Breast epithelium (tissue), 4 donors: ENCODE measurements around the gene BTN2A1. TPM values are rescaled to one million over a fixed set of nuclear protein-coding genes. Genes with fewer than 3 reads are reported as not detected.
A peak's percentile ranks its signal among the peaks of the same experiment; 100 is the strongest.

Source experiments
- DNase-seq, 2 donors: peaks; one replicate each; pipeline ENCODE4 v3.0.0-alpha.2; 2019; ENCODE audit warnings: low spot score in 2 of 2
- H3K27ac ChIP-seq, 2 donors: fragments of 200-600 bp; sonication (generic) in 1 of 2; one replicate each; pipeline ENCODE4 v1.5.1; 2016 to 2019; ENCODE audit warnings: mild to moderate bottlenecking in 1 of 2
- H3K27me3 ChIP-seq, 2 donors: fragments of 200-600 bp; sonication (generic) in 1 of 2; one replicate each; pipeline versions ENCODE4 v1.5.1 to v1.6.0; 2017 to 2019; ENCODE audit warnings: control low read depth in 1 of 2, mild to moderate bottlenecking in 1 of 2
- H3K36me3 ChIP-seq: fragments of 200-600 bp; one replicate; pipeline ENCODE4 v1.5.1; 2019
- H3K4me1 ChIP-seq, 2 donors: fragments of 200-600 bp; sonication (generic); one replicate each; pipeline ENCODE4 v1.5.1; 2016 to 2019; ENCODE audit warnings: control low read depth in 1 of 2
- H3K4me3 ChIP-seq, 3 donors: fragments of 200-600 bp; sonication (generic); 1 replicate in 2 of 3; 2 replicates in 1 of 3; pipeline ENCODE4 v1.5.1; 2016 to 2019; ENCODE audit warnings: mild to moderate bottlenecking in 3 of 3, moderate library complexity in 2 of 3
- H3K9me3 ChIP-seq, 2 donors: fragments of 200-600 bp; sonication (generic) in 1 of 2; one replicate each; pipeline ENCODE4 v1.5.1; 2016 to 2019; ENCODE audit warnings: control low read depth in 1 of 2
- CTCF ChIP-seq, 3 donors: fragments of 450-650 bp; IDR thresholded peaks; one replicate each; pipeline ENCODE4 v1.5.1; 2016 to 2017; ENCODE audit warnings: antibody characterized with exemption in 3 of 3, mild to moderate bottlenecking in 3 of 3, moderate library complexity in 3 of 3
- POLR2A ChIP-seq: fragments of 450-650 bp; IDR thresholded peaks from one replicate; pipeline ENCODE4 v1.6.1; 2016; ENCODE audit warnings: antibody characterized with exemption, mild to moderate bottlenecking, moderate library complexity
- POLR2AphosphoS5 ChIP-seq, 3 donors: sonication (generic); formaldehyde crosslinking; IDR thresholded peaks; one replicate each; pipeline ENCODE4 v1.6.1; 2017; ENCODE audit warnings: antibody characterized with exemption in 3 of 3
- intact Hi-C: fragments of 100-400 bp; cut with DNase I; formaldehyde crosslinking; loops from one replicate; pipeline ENCODE4 v1.15.1; 2023; ENCODE audit warnings: low total_unique reads
- total RNA-seq, 3 donors: library from RNA; depleted of rRNA; stranded (reverse); fragments of >200 nt; gene quantifications; one replicate each; pipeline ENCODE4 v1.1.0, GENCODE V29; 2016

The BTN2A1 gene
- 10 to 100 TPM; 10.6 to 19.6 (median 14.1) TPM for total RNA-seq

- no peak for TF ChIP-seq CTCF (IDR thresholded peaks at IDR 0.05)
- TF ChIP-seq POLR2A = peak; percentile 36
- peak in 2 of 3 donors; percentile 50 to 59 for TF ChIP-seq POLR2AphosphoS5 (IDR thresholded peaks at IDR 0.05)
- intact Hi-C loops = loop anchor here (10.0 kb wide), 1 partner anchor 113 kb away; no protein-coding TSS in a partner anchor
These were observed at the start of gene BTN2A1 for GRCh38 chr6:26457806-26458688. TSS of gene BTN2A1 (plus strand) at chr6:26457955. CDS start at chr6:26458637, 682 bp downstream.

GRCh38 chr6:26408828-26409730 is 48.7 kb upstream of the BTN2A1 start:
- intact Hi-C loops = no loop called here
- no peak overlapping the region for H3K4me3 ChIP-seq

More at GRCh38 chr6:26457806-26458688, at the start of gene BTN2A1:
- Histone ChIP-seq H3K4me3 (peak within 1 kb of the TSS; percentile 84 to 94 (median 86)), H3K36me3 (no peaks in the 10 kb centered on the region), H3K9me3 (no peaks in the 10 kb centered on the region), H3K27me3 (no peaks in the 10 kb centered on the region), H3K4me1 (peaks cover 6 to 18% of the 10 kb centered on the region in 2 donors), H3K27ac (peak within 1 kb of the TSS; percentile 97 to 98)
- peak; percentile 64 to 83 for DNase-seq

GRCh38 chr6:26411751-26412150 is 46.0 kb upstream of the BTN2A1 start:
- Histone ChIP-seq H3K27me3 (no peaks in the 10 kb centered on the region), H3K27ac (no peak overlapping the region), H3K9me3 (no peaks in the 10 kb centered on the region), H3K4me1 (no peaks in the 10 kb centered on the region), H3K36me3 (no peaks in the 10 kb centered on the region), H3K4me3 (no peak overlapping the region)
- TF ChIP-seq POLR2AphosphoS5 (IDR thresholded peaks at IDR 0.05) = no peak
- TF ChIP-seq CTCF (IDR thresholded peaks at IDR 0.05) = no peak
- TF ChIP-seq POLR2A = no peak
- intact Hi-C loops = no loop called here
- DNase-seq = no peak

More at GRCh38 chr6:26408828-26409730, 48.7 kb upstream of the BTN2A1 start:
- Histone ChIP-seq H3K27me3 (no peaks in the 10 kb centered on the region), H3K36me3 (no peaks in the 10 kb centered on the region), H3K9me3 (no peaks in the 10 kb centered on the region), H3K4me1 (no peaks in the 10 kb centered on the region), H3K27ac (no peak overlapping the region)
- no peak for TF ChIP-seq POLR2AphosphoS5 (IDR thresholded peaks at IDR 0.05)
- no peak for TF ChIP-seq CTCF (IDR thresholded peaks at IDR 0.05)
- TF ChIP-seq POLR2A = no peak
- no peak for DNase-seq

GRCh38 chr6:26412228-26412627 is 45.5 kb upstream of the BTN2A1 start:
- TF ChIP-seq POLR2A = no peak
- no peak for TF ChIP-seq POLR2AphosphoS5 (IDR thresholded peaks at IDR 0.05)
- no peak for TF ChIP-seq CTCF (IDR thresholded peaks at IDR 0.05)
- H3K9me3 ChIP-seq = no peaks in the 10 kb centered on the region
- H3K27ac ChIP-seq = no peak overlapping the region
- no peaks in the 10 kb centered on the region for H3K27me3 ChIP-seq
- intact Hi-C loops = no loop called here
- no peaks in the 10 kb centered on the region for H3K36me3 ChIP-seq
- DNase-seq = no peak
- H3K4me1 ChIP-seq = no peaks in the 10 kb centered on the region
- no peak overlapping the region for H3K4me3 ChIP-seq
